Epithelial cell of proximal tubule (primary cell): ENCODE measurements around the gene DUSP2. TPM values are rescaled to one million over a fixed set of nuclear protein-coding genes. Genes with fewer than 3 reads are reported as not detected.

Source experiments
- DNase-seq: peaks from one replicate; pipeline ENCODE4 v3.0.0-alpha.2; 2011; ENCODE audit warnings: low read depth
- H3K4me3 ChIP-seq: 2 replicates; pipeline ENCODE4 v1.5.1; 2011; ENCODE audit warnings: low read depth, mild to moderate bottlenecking, low read length
- CTCF ChIP-seq: conservative IDR thresholded peaks from 2 replicates; pipeline ENCODE4 v1.5.1; 2012; ENCODE audit warnings: low read depth, mild to moderate bottlenecking, low read length
- total RNA-seq: library from RNA; depleted of rRNA; stranded (reverse); fragments of >200 nt; gene quantifications from 2 replicates; pipeline ENCODE4 v1.2.3, GENCODE V29; 2015

The DUSP2 gene
- total RNA-seq, 1 donor from 2014 or later, result 5.4 TPM

- no peak for TF ChIP-seq CTCF
- no peak overlapping the region for H3K4me3 ChIP-seq
- DNase-seq, result no peak
Measured at GRCh38 chr2:96150791-96151594, 5.8 kb upstream of the DUSP2 start.

- TF ChIP-seq CTCF, result no peak
- no peak for DNase-seq
- H3K4me3 ChIP-seq, result no peak overlapping the region
Measured at GRCh38 chr2:96150007-96150640, 4.9 kb upstream of the DUSP2 start.

- DNase-seq, result no peak
- no peak for TF ChIP-seq CTCF
- no peak overlapping the region for H3K4me3 ChIP-seq
Measured at GRCh38 chr2:96148410-96149217, 3.4 kb upstream of the DUSP2 start.

- TF ChIP-seq CTCF, result no peak
- no peak for DNase-seq
- H3K4me3 ChIP-seq, result no peak overlapping the region
Measured at GRCh38 chr2:96147593-96148201, 2.5 kb upstream of the DUSP2 start.

- H3K4me3 ChIP-seq, result no peak overlapping the region
- no peak for DNase-seq
- no peak for TF ChIP-seq CTCF
Measured at GRCh38 chr2:96146881-96147592, 1.8 kb upstream of the DUSP2 start.

- no peak for TF ChIP-seq CTCF
- H3K4me3 ChIP-seq, result no peak overlapping the region
- DNase-seq, result no peak
Measured at GRCh38 chr2:96146153-96146880, 1.1 kb upstream of the DUSP2 start.
